Right atrium auricular region (tissue), 2 donors: ENCODE measurements around the gene GOLGA2. TPM values are rescaled to one million over a fixed set of nuclear protein-coding genes. Genes with fewer than 3 reads are reported as not detected.
A peak's percentile ranks its signal among the peaks of the same experiment; 100 is the strongest.
"Not testable (repeated sequence)": the region's sequence is repeated elsewhere in the genome, so short reads cannot be mapped to it uniquely, and the experiment has no call there.

ENCODE experiments used
- DNase-seq: peaks from one replicate; pipeline ENCODE4 v3.0.0-alpha.2; 2019; ENCODE audit warnings: low spot score
- H3K27ac ChIP-seq, 2 donors: fragments of 200-600 bp; sonication (generic); 1 replicate in 1 of 2; 2 replicates in 1 of 2; pipeline ENCODE4 v1.5.1; 2016 to 2019
- H3K27me3 ChIP-seq, 2 donors: fragments of 200-600 bp; sonication (generic); one replicate each; pipeline versions ENCODE4 v1.5.1 to v1.6.0; 2017 to 2019
- H3K36me3 ChIP-seq: fragments of 200-600 bp; sonication (generic); one replicate; pipeline ENCODE4 v1.5.1; 2016
- H3K4me1 ChIP-seq, 2 donors: fragments of 200-600 bp; sonication (generic); one replicate each; pipeline versions ENCODE4 v1.5.1 to v1.6.0; 2017 to 2019
- H3K4me3 ChIP-seq, 2 donors: fragments of 200-600 bp; sonication (generic); 1 replicate in 1 of 2; 2 replicates in 1 of 2; pipeline ENCODE4 v1.5.1; 2017 to 2019; ENCODE audit warnings: mild to moderate bottlenecking in 1 of 2, moderate library complexity in 1 of 2
- H3K9me3 ChIP-seq, 2 donors: fragments of 200-600 bp; sonication (generic); one replicate each; pipeline ENCODE4 v1.5.1; 2019
- CTCF ChIP-seq, 2 donors: fragments of 200-600 bp; sonication (generic); IDR thresholded peaks; one replicate each; pipeline ENCODE4 v1.5.1; 2019; ENCODE audit warnings: antibody characterized with exemption in 2 of 2
- total RNA-seq, 2 donors: library from RNA; depleted of rRNA; stranded (reverse); fragments of >200 nt; gene quantifications; one replicate each; pipeline ENCODE4 v1.1.0, GENCODE V29; 2016

The GOLGA2 gene
- total RNA-seq, 2 donors from 2014 or later, result 83.3 to 91.6 TPM

DNA sequence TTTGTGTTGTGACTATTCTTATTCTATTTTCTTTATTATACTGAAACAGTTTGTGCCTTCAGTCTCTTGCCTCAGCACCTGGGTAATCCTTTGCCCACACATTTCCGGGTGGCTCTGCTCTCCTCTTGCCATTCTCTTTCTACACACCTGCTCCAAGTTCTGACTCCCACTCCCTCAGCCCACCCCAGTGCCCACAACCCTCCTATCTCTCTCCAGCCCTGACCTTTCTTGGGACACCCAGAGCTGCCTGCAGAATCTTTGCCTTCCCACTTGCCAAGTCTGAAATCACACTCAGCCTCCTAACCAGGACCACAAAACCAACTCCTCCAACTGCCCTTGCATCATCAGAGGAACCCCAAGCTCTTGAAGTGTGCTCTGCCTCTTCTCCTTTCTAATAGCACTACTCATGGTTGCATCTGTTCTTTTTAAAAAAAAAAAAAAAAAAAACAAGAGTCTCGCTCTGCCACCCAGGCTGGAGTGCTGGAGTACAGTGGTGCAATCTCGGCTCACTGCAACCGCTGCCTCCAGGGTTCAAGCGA, 4.3 kb upstream of the GOLGA2 start:
- H3K4me1 ChIP-seq, result peaks cover 0 to 25% of the 10 kb centered on the region in 2 donors
- H3K27me3 ChIP-seq, result no peaks in the 10 kb centered on the region
- H3K27ac ChIP-seq, result no peak overlapping the region
- H3K36me3 ChIP-seq, result peaks cover under 1% of the 10 kb centered on the region
- no peaks in the 10 kb centered on the region for H3K9me3 ChIP-seq
- no peak for DNase-seq
- no peak for TF ChIP-seq CTCF (IDR thresholded peaks at IDR 0.05)
- no peak overlapping the region for H3K4me3 ChIP-seq

DNA sequence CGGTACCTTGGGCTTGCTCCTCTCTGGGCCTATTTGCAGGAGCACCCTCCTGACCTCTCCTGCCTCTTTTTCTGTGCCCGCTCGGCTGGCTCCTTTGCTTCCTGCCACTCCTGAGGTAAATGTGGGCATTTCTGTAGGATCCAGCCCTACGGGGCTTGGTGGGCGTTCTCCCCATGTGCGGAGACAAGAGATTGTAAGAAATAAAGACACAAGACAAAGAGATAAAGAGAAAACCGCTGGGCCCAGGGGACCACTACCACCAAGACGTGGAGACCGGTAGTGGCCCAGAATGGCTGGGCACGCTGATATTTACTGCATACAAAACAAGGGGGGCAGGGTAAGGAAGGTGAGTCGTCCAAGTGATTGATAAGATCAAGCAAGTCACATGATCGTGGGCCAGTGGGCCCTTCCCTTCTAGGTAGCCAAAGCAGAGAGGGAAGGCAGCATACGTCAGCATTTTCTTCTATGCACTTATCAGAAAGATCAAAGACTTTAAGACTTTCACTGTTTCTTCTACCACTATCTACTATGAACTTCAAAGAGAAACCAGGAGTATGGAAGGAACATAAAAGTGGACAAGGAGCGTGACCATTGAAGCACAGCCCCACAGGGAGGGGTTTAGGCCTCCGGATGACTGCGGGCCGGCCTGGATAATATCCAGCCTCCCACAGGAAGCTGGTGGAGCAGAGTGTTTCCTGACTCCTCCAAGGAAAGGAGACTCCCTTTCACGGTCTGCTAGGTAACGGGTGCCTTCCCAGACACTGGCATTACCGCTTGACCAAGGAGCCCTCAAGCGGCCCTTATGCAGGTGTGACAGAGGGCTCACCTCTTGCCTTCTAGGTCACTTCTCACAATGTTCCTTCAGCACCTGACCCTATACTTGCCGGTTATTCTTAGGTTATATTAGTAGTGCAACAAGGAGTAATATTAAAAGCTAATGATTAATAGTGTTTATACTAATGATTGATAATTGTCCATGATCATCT, 3.6 kb upstream of the GOLGA2 start:
- H3K9me3 ChIP-seq, H3K36me3 ChIP-seq, H3K27me3 ChIP-seq, DNase-seq, H3K4me3 ChIP-seq: not testable (repeated sequence)
- Histone ChIP-seq H3K4me1 (peaks cover 0 to 32% of the 10 kb centered on the region in 2 donors), H3K27ac (peak overlapping the region in 1 of 2 donors; percentile 2)

DNA sequence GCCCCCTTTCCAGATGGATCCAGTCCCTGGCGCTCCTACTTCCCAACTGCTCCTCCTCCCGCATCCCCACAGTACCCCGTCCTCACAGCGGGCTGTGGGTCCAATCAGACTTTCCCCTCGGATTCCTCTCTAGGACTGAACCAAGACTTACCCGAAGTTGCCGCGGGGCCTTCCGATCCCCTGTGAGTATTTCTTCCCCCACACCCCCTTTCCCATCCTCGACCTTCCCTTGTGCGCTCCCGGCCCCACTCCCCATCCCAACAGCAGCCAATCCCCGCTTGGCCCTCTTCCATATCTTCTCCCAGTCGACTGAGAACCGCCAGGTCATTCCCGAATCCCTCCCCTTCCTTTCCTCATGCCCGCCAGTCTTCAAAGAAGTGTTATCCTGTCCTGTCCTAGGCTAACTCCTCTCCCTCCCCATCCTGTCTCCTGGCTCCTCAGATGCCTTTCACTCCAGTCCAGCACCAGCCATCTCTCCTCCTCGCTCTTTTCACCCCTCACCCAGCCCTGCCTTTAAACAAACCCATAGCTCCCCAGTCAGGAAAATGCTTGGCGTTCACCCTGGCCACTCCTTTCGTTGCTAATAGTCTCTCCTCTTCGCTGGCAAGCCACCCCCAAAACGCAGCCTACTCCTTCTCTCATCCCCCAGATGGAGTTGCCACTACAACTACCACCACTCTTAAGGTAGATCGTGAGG, 915 bp upstream of the GOLGA2 start:
- Histone ChIP-seq H3K9me3 (no peaks in the 10 kb centered on the region), H3K4me3 (peak overlapping the region; percentile 54 to 86)
- peak; percentile 65 for DNase-seq

DNA sequence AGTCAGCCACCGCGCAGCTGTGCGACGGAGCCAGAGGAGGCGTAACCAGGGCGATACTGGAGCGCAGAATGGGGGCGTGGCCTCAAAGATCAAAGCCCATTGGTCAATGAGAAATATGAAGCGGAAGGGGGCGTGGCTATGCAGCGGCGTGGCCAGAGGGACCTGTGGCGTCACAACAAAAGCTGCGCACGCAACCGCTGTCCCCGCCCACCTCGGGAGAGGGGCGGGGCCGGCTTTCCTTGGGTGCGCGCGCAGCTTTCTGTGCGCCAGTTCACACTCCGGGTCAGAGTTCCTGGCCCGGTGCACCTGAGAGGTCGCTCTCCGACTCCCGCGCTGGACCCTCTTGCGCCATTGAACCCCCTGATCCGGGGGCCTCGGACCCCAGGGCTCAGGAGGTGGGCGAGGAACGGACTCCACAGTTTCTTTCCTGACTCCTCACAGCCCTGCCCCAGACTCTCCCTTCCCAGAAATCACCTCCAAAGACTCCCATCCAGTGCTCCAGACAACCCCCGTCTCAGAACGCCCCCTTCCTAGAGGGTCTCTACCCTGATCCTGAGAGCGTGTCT, 284 bp upstream of the GOLGA2 start, which contains the start of gene SWI5:
TSS of gene SWI5 (plus strand) at position 269 of the 566 bp plus-strand sequence.
- peaks cover 22% of the 10 kb centered on the region for H3K36me3 ChIP-seq
- H3K27me3 ChIP-seq, result no peaks in the 10 kb centered on the region
- peak within 1 kb of the TSS; percentile 86 to 96 for H3K4me3 ChIP-seq
- H3K27ac ChIP-seq, result peak within 1 kb of the TSS; percentile 90 to 97
- no peak for TF ChIP-seq CTCF (IDR thresholded peaks at IDR 0.05)
- DNase-seq, result peak; percentile 100
- H3K9me3 ChIP-seq, result no peaks in the 10 kb centered on the region
- peaks cover 0 to 41% of the 10 kb centered on the region in 2 donors for H3K4me1 ChIP-seq

More for the DNA sequence above, 915 bp upstream of the GOLGA2 start:
- Histone ChIP-seq H3K36me3 (peaks cover 17% of the 10 kb centered on the region), H3K27me3 (no peaks in the 10 kb centered on the region), H3K27ac (peak overlapping the region; percentile 83 to 85), H3K4me1 (peaks cover 0 to 41% of the 10 kb centered on the region in 2 donors)
- no peak for TF ChIP-seq CTCF (IDR thresholded peaks at IDR 0.05)

DNA sequence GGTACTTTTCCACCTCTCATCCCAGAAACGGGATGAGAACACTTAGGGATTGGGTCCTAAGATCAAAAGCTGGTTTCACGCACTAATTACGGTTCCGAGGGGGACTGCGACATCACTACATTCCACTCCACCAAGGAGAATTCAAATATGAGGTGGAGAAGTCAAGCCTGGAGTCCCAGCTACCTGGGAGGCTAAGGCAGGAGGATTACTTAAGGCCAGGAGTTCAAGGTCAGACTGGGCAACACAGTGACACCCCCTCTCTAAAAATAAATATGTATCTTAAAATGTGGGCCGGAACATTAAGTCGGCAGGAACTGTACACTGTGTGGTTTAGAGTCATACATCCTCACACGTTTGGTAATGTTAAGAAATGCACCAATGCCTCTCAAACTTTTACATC, 1.6 kb downstream of the GOLGA2 start:
- Histone ChIP-seq H3K27me3 (no peaks in the 10 kb centered on the region), H3K9me3 (no peaks in the 10 kb centered on the region), H3K4me1 (peaks cover 0 to 33% of the 10 kb centered on the region in 2 donors), H3K27ac (peak overlapping the region in 1 of 2 donors; percentile 97), H3K4me3 (peak overlapping the region; percentile 86 to 96), H3K36me3 (peaks cover 31% of the 10 kb centered on the region)
- DNase-seq, result no peak
- no peak for TF ChIP-seq CTCF (IDR thresholded peaks at IDR 0.05)
